Activated CD4-positive, alpha-beta T cell treated with anti-CD3 and anti-CD28 coated beads, Interleukin-2, amount 50 U/mL, for 16 hours (primary cell): ENCODE measurements around the gene FCRLA.

Experiments used
- DNase-seq: peaks from one replicate; pipeline ENCODE4 v3.0.0-alpha.2; 2020

Gene FCRLA

GRCh38 chr1:161733526-161733925, 26.5 kb downstream of the FCRLA start:
- DNase-seq: no peak

GRCh38 chr1:161735837-161736236, 28.8 kb downstream of the FCRLA start:
- DNase-seq: no peak

- peak; percentile 37 for DNase-seq
Measured at GRCh38 chr1:161736335-161736969, 29.4 kb downstream of the FCRLA start.

- no peak for DNase-seq
Measured at GRCh38 chr1:161737625-161738024, 30.6 kb downstream of the FCRLA start.

- DNase-seq: peak; percentile 69
Measured at GRCh38 chr1:161738627-161739287, 31.7 kb downstream of the FCRLA start.

GRCh38 chr1:161739865-161740566, 33.0 kb downstream of the FCRLA start:
- DNase-seq: no peak

GRCh38 chr1:161740921-161741320, 33.9 kb downstream of the FCRLA start:
- no peak for DNase-seq

- DNase-seq: no peak
Measured at GRCh38 chr1:161743231-161743630, 36.2 kb downstream of the FCRLA start.

- no peak for DNase-seq
Measured at GRCh38 chr1:161747801-161748200, 40.8 kb downstream of the FCRLA start.

- DNase-seq: peak; percentile 96
Measured at GRCh38 chr1:161749509-161750407, 42.7 kb downstream of the FCRLA start, which contains the start of gene DUSP12. Gene DUSP12 (plus strand): TSS chr1:161749786. CDS start chr1:161749802, 16 bp downstream.

- DNase-seq: peak; percentile 63
Measured at GRCh38 chr1:161763522-161764098, 56.6 kb downstream of the FCRLA start.
